Measurements from ENCODE around the gene SSR2.
A peak's percentile ranks its signal among the peaks of the same experiment; 100 is the strongest.

Gene SSR2

GRCh38 chr1:156052862-156053767 is 32.4 kb upstream of the SSR2 start (continued):
- TF ChIP-seq PRDM6 (tag by site-specific recombination; IDR thresholded peaks at IDR 0.05) (no peak), ZNF645 (tag by site-specific recombination; IDR thresholded peaks at IDR 0.05) (no peak), FEZF1 (tag by site-specific recombination; IDR thresholded peaks at IDR 0.05) (no peak), ZBTB21 (tag by site-specific recombination; IDR thresholded peaks at IDR 0.05) (0 out of 2 replicates have a peak, but pooled peaks have one; percentile 53), ZNF114 (tag by site-specific recombination; IDR thresholded peaks at IDR 0.05) (no peak)

- Histone ChIP-seq H3K4me1 (ENCODE audit: control insufficient read depth, insufficient read depth, low read length) (no peaks in the 10 kb centered on the region), H3K4me3 (ENCODE audit: low read depth, low read length) (no peak overlapping the region), H3K9me3 (ENCODE audit: control insufficient read depth, insufficient read depth, low read depth, low read length) (no peaks in the 10 kb centered on the region), H3K27ac (ENCODE audit: extremely low read depth, low read depth, low read length) (no peak overlapping the region), H3K36me3 (ENCODE audit: control insufficient read depth in 2 of 2, insufficient read depth in 1 of 2, low read length in 2 of 2) (peaks cover 8 to 44% of the 10 kb centered on the region in 2 experiments; a peak in 2 of 3 replicates)
- TF ChIP-seq PRDM10 (tag by site-specific recombination; IDR thresholded peaks at IDR 0.05) (no peak), ZNF404 (tag by site-specific recombination; IDR thresholded peaks at IDR 0.05) (no peak), ZNF830 (tag by site-specific recombination; IDR thresholded peaks at IDR 0.05; ENCODE audit: low read depth) (no peak), ZNF398 (tag by site-specific recombination; IDR thresholded peaks at IDR 0.05) (peak; percentile 13; the same call in 1 of the 2 replicates), ZNF133 (tag by site-specific recombination; IDR thresholded peaks at IDR 0.05) (no peak)
- POLR2A ChIA-PET, result interaction anchor here (0.9 to 1.2 kb wide), 2 partner anchors 15 to 109 kb away, joined by 3 read pairs; no protein-coding TSS in a partner anchor
- CTCF ChIA-PET, result interaction anchor here (0.5 to 1.4 kb wide), 7 partner anchors 14 to 113 kb away, joined by 3 to 5 read pairs (median 3); no protein-coding TSS in a partner anchor
These were observed 30.4 kb upstream of the SSR2 start for GRCh38 chr1:156051011-156051725.

- TF ChIP-seq ZIC2 (tag by site-specific recombination; IDR thresholded peaks at IDR 0.05) (no peak), IKZF3 (tag by site-specific recombination; IDR thresholded peaks at IDR 0.05) (no peak), ZNF433 (tag by site-specific recombination; IDR thresholded peaks at IDR 0.05; ENCODE audit: low read depth) (no peak)
- ChIA-PET CTCF (interaction anchor here (0.8 to 1.2 kb wide), 2 partner anchors 16 to 126 kb away, joined by 3 read pairs; no protein-coding TSS in a partner anchor), POLR2A (no interaction called here)
- Histone ChIP-seq H3K36me3 (ENCODE audit: control insufficient read depth in 2 of 2, insufficient read depth in 1 of 2, low read length in 2 of 2) (peaks cover 8 to 47% of the 10 kb centered on the region in 2 experiments; a peak in 2 of 3 replicates), H3K4me1 (ENCODE audit: control insufficient read depth, insufficient read depth, low read length) (no peaks in the 10 kb centered on the region), H3K9me3 (ENCODE audit: control insufficient read depth, insufficient read depth, low read depth, low read length) (no peaks in the 10 kb centered on the region), H3K4me3 (ENCODE audit: low read depth, low read length) (no peak overlapping the region), H3K27ac (ENCODE audit: extremely low read depth, low read depth, low read length) (no peak overlapping the region)
These were observed 29.6 kb upstream of the SSR2 start for GRCh38 chr1:156050376-156050775.

All from HEK293 (cell line).